Coronary artery (tissue), 2 donors: ENCODE data around the gene PCK1.

ENCODE experiments used
- DNase-seq: peaks from one replicate; pipeline ENCODE4 v3.0.0-alpha.2; 2017; ENCODE audit warnings: low spot score
- H3K27ac ChIP-seq, 2 donors: fragments of 200-600 bp; sonication (generic); one replicate each; pipeline ENCODE4 v1.5.1; 2016 to 2019
- H3K4me3 ChIP-seq: fragments of 200-600 bp; sonication (generic); 2 replicates; pipeline ENCODE4 v1.5.1; 2016; ENCODE audit warnings: mild to moderate bottlenecking, moderate library complexity
- TF ChIP-seq, protein P1 (sequence below): fragments of 200-600 bp; sonication (generic); IDR thresholded peaks from one replicate; pipeline ENCODE4 v1.5.1; 2019; ENCODE audit warnings: antibody characterized with exemption

The PCK1 gene

DNA sequence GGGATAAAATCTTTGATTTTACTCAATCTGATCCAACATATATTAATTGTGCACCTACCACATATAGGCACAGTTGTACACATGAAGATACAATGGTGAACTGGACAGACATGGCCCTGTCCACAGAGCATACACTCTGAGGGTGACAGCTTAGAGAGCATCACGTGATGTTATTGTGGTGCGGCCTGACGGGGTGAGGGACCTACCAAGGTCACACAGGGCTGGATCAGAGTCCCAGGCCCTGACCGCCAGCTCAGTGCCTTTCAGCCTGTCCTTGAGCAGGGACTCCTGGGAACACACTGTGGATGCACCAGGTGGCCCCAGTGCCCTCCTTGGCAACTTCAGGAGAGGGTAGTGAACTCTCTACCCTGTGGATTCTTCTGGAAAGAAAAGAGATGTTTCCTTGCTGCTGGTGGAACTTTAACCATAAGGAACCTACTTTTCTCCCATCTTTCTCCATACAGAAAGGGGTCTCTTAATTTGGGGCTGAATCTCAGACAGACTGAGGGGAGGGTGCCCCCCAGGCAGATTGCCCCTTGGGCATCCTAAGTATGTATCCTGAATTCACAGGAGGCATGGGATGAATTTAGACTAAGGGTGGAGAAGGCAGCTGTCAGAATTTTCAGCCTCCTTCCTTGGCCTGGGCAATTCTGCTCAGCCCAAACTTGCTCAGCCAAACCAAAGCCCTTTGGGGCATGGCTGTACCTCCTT, 26.5 kb downstream of the PCK1 start:
- TF ChIP-seq, protein P1, sequence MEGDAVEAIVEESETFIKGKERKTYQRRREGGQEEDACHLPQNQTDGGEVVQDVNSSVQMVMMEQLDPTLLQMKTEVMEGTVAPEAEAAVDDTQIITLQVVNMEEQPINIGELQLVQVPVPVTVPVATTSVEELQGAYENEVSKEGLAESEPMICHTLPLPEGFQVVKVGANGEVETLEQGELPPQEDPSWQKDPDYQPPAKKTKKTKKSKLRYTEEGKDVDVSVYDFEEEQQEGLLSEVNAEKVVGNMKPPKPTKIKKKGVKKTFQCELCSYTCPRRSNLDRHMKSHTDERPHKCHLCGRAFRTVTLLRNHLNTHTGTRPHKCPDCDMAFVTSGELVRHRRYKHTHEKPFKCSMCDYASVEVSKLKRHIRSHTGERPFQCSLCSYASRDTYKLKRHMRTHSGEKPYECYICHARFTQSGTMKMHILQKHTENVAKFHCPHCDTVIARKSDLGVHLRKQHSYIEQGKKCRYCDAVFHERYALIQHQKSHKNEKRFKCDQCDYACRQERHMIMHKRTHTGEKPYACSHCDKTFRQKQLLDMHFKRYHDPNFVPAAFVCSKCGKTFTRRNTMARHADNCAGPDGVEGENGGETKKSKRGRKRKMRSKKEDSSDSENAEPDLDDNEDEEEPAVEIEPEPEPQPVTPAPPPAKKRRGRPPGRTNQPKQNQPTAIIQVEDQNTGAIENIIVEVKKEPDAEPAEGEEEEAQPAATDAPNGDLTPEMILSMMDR: no peak
- no peak for DNase-seq
- Histone ChIP-seq H3K4me3 (no peak overlapping the region), H3K27ac (no peak overlapping the region)

DNA sequence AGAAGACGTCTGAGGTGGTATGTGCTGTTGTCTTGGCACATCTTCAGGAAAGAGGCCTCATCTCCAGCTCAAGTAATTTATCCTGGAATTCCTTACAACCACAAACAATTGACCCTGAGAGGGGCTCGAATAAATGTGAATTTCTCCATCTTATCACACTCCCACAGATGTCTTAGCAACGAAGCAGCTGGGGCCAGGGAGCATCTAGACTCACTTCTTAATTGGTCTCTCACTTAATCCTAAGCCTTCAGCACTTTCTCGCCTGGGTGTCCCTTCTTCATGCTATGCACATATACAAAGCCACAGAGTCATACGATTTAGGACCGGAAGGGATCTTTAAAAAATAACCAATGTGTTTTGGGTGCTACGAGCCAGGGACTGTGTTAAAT, 27.1 kb downstream of the PCK1 start:
- Histone ChIP-seq H3K27ac (no peak overlapping the region), H3K4me3 (no peak overlapping the region)
- TF ChIP-seq, protein P1: no peak
- DNase-seq: no peak

DNA sequence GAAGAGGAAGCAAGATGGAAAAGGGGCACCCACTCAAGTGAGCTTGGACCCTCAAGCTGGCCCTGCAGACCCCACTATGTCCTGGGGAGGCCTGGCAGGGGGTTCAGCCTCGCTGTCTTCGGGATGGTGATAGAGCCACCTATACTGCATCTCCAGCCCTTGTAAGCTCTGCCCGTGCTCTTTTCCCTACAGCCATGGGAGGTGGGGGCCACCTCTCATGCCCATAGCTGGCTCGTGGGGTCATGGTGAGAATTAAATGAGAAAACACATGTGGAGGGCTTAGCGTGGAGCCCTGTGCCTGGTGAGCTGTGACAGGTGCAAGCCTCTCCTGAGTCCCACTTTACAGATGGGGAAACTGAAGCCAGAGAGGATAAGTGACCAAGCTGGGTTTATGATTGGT, 27.7 kb downstream of the PCK1 start:
- no peak for DNase-seq
- H3K4me3 ChIP-seq: no peak overlapping the region
- TF ChIP-seq, protein P1: no peak
- no peak overlapping the region for H3K27ac ChIP-seq

DNA sequence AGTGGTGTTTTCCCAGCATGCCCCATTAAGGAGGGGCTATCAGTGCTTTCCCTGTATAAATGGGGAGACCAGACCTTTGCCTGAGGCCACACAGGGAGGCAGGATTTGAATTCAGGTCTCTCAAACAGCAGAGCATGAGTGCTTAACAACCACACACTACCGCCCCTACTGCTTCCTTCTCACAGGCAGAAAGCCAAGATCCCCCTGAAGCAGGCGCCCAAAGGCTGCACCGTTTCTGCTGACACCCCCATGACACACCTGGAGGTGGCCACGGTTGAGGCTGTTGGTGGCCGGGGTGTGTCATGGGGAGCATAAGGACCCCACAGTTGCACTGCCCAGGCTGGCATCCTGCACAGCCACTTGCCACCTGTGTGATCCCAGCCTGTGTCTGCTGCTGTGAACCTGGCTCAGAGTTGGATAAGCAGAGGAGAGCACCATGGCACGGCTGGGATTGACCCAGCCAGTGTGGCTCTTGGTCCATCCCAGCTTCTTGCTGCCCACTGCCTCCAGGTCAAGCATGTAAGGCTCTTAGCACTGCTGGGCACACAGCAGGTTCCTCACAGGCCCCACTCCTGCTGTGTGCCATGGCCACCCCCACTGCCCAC, 28.3 kb downstream of the PCK1 start:
- Histone ChIP-seq H3K27ac (no peak overlapping the region), H3K4me3 (no peak overlapping the region)
- no peak for DNase-seq
- TF ChIP-seq, protein P1: no peak

DNA sequence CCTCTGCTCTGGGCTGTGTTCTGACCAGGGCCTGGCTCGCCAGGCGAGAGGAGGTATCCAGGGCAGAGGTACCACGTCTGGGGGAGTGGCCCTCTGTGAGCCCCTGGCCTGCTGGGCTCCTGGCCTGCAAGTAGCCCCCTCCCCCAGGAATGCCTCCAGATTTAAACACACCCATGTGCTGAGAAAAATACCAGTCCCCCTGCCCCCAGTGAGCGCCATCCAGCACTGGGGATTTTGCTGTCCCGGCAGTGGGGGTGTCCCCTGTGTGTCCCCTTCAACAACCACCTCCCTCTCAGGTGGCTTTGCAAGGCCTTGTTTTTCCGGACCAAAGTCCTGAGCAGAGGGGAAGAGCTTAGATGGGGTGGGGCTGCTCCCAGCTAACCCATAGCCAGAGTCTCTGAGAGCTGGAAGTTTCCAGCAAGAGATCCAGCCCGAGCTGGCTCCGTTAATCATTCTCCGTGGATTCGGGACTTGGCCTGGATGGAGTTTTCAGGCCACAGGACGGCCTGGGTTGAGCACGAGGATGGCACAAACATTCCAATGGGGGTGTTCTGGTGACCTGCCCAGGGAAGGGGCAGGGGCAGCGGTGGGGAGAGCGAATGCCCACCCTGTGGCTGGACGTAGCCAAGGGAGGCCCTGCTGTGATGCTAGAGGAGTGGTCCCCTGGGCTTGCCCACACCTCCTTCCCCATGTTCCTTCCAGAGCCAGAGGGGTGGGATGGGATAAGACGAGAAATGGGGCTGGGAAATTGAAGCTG, 29.0 kb downstream of the PCK1 start:
- no peak for DNase-seq
- TF ChIP-seq, protein P1: no peak
- Histone ChIP-seq H3K27ac (no peak overlapping the region), H3K4me3 (no peak overlapping the region)

DNA sequence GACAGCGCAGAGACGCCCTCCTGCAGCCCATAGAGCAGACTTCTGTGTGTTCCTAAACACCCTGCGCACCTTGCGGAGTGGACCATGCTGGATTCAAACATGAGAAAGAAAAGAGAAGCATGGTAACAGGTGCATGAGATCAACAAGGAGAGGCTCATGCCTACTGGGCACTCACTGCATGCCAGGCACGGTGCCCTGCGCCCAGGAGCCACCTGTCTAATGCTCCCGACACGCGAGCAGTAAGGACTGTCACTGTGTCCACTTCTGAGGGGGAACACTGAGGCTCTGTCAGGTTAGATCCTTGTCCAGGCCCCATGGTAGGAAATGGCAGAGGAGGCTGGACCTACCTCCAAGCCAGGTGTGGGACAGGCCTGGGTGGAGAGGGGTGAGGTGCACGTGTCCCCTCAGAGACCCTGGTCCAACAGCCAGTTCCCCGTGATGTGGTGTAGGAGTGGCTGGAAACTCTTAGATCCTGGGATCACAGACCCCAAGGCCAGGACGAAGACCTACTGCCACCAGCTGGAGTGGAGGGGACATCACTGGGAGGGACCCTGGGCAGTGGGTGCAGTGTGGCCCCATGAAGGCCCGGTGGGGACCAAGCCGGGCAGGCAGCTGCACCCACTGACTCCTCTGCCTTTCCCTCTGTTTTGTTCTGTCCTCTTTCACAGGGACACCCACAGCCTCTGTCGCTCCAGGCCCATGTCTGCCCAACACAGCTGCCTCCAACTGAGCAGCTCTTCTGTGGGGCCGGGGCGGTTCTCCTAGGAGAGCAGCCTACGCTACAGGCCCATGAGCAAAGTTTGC, 29.8 kb downstream of the PCK1 start:
- no peak for DNase-seq
- H3K27ac ChIP-seq: no peak overlapping the region
- TF ChIP-seq, protein P1: no peak
- no peak overlapping the region for H3K4me3 ChIP-seq
